Type B pancreatic cell (in vitro differentiated cells): ENCODE measurements around the gene B3GNT9. TPM values are rescaled to one million over a fixed set of nuclear protein-coding genes. Genes with fewer than 3 reads are reported as not detected.

ENCODE experiments used
- DNase-seq: peaks from one replicate; pipeline ENCODE4 v3.0.0; 2021; ENCODE audit warnings: mixed read lengths; ENCODE audit not compliant: unreplicated experiment; ENCODE audit errors: extremely low spot score
- H3K27ac Mint-ChIP-seq: 2 replicates; pipeline ENCODE4 v1.8.0; 2021; ENCODE audit warnings: mild to moderate bottlenecking, mixed read lengths
- H3K27me3 Mint-ChIP-seq: 2 replicates; pipeline ENCODE4 v1.8.0; 2021; ENCODE audit warnings: mixed read lengths
- H3K36me3 Mint-ChIP-seq: 2 replicates; pipeline ENCODE4 v1.8.0; 2021; ENCODE audit warnings: mixed read lengths
- H3K4me1 Mint-ChIP-seq: one replicate; pipeline ENCODE4 v1.8.0; 2021; ENCODE audit warnings: mixed read lengths; ENCODE audit not compliant: unreplicated experiment
- H3K4me3 Mint-ChIP-seq: 2 replicates; pipeline ENCODE4 v1.8.0; 2021; ENCODE audit warnings: mild to moderate bottlenecking, mixed read lengths
- H3K9me3 Mint-ChIP-seq: 2 replicates; pipeline ENCODE4 v1.8.0; 2021; ENCODE audit warnings: mixed read lengths
- CTCF ChIP-seq: fragments of 200-600 bp; sonication (generic); conservative IDR thresholded peaks from 2 replicates; pipeline ENCODE4 v1.5.0; 2021; ENCODE audit warnings: antibody characterized with exemption, mild to moderate bottlenecking
- total RNA-seq: library from RNA; stranded (reverse); gene quantifications from 2 replicates; pipeline ENCODE4 v1.2.1, GENCODE V29; 2021; ENCODE audit warnings: low replicate concordance

B3GNT9 gene
- total RNA-seq, 1 donor from 2014 or later = 11.0 TPM

- Mint-ChIP-seq H3K36me3 (peaks cover 6% of the 10 kb centered on the region), H3K9me3 (no peaks in the 10 kb centered on the region), H3K27me3 (no peaks in the 10 kb centered on the region), H3K4me3 (peak overlapping the region; percentile 91), H3K4me1 (peaks cover 8% of the 10 kb centered on the region), H3K27ac (peak overlapping the region; percentile 74)
- no peak for DNase-seq
- no peak for TF ChIP-seq CTCF
Observed at GRCh38 chr16:67192781-67193361, 42.1 kb upstream of the B3GNT9 start.

GRCh38 chr16:67191995-67192681 lies 41.3 kb upstream of the B3GNT9 start, which contains the start of gene E2F4:
Gene E2F4 (plus strand): TSS chr16:67192155. CDS start chr16:67192228, 73 bp downstream.
- no peak for TF ChIP-seq CTCF
- peaks cover 6% of the 10 kb centered on the region for H3K36me3 Mint-ChIP-seq

GRCh38 chr16:67191411-67191994 lies 40.7 kb upstream of the B3GNT9 start:
- H3K4me1 Mint-ChIP-seq = peaks cover 8% of the 10 kb centered on the region
- H3K4me3 Mint-ChIP-seq = peak overlapping the region; percentile 91
- H3K27me3 Mint-ChIP-seq = peaks cover 2% of the 10 kb centered on the region
- no peak for TF ChIP-seq CTCF
- no peaks in the 10 kb centered on the region for H3K9me3 Mint-ChIP-seq
- DNase-seq = no peak
- H3K27ac Mint-ChIP-seq = peak overlapping the region; percentile 69
- peaks cover 6% of the 10 kb centered on the region for H3K36me3 Mint-ChIP-seq

More at GRCh38 chr16:67191995-67192681, 41.3 kb upstream of the B3GNT9 start, which contains the start of gene E2F4:
- Mint-ChIP-seq H3K4me1 (peaks cover 8% of the 10 kb centered on the region), H3K4me3 (peak within 1 kb of the TSS; percentile 91), H3K27ac (peak within 1 kb of the TSS; percentile 74), H3K9me3 (no peaks in the 10 kb centered on the region), H3K27me3 (no peaks in the 10 kb centered on the region)
- peak; percentile 89 for DNase-seq

- TF ChIP-seq CTCF = no peak
- no peaks in the 10 kb centered on the region for H3K36me3 Mint-ChIP-seq
- H3K9me3 Mint-ChIP-seq = no peaks in the 10 kb centered on the region
- DNase-seq = no peak
- no peak overlapping the region for H3K4me3 Mint-ChIP-seq
- H3K4me1 Mint-ChIP-seq = peaks cover 8% of the 10 kb centered on the region
- peaks cover 5% of the 10 kb centered on the region for H3K27me3 Mint-ChIP-seq
- peak overlapping the region; percentile 31 for H3K27ac Mint-ChIP-seq
Observed at GRCh38 chr16:67190448-67191399, 39.9 kb upstream of the B3GNT9 start.

- H3K4me3 Mint-ChIP-seq = no peak within 1 kb of the TSS
- peaks cover 11% of the 10 kb centered on the region for H3K27me3 Mint-ChIP-seq
- no peaks in the 10 kb centered on the region for H3K36me3 Mint-ChIP-seq
- no peak for TF ChIP-seq CTCF
- DNase-seq = no peak
- peak within 1 kb of the TSS; percentile 31 for H3K27ac Mint-ChIP-seq
- H3K9me3 Mint-ChIP-seq = no peaks in the 10 kb centered on the region
- peaks cover 15% of the 10 kb centered on the region for H3K4me1 Mint-ChIP-seq
Observed at GRCh38 chr16:67190041-67190440, 39.2 kb upstream of the B3GNT9 start, which contains the start of gene EXOC3L1. Gene EXOC3L1 (minus strand): TSS chr16:67190136. CDS start chr16:67189676, 460 bp downstream.
